Measurements from ENCODE around the gene SGF29.
"Not testable (repeated sequence)": the region's sequence is repeated elsewhere in the genome, so short reads cannot be mapped to it uniquely, and the experiment has no call there.

SGF29 gene

DNA sequence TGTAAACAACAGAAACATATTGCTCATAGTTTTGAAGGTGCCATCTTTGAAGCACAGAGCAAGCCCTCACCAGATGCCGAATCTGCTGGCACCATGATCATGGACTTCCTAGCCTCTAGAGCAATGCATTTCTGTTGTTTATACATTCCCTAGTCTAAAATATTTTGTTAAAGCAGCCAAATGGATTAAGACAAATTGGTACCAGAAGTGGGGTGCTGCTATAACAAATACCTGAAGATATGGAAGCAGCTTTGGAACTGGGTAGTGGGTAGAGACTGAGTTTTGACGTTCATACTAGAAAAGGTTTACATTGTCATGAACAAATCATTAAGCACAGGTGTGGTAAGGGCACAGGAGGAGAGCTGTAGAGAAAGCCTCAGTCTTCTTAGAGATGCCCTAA, 13.6 kb downstream of the SGF29 start:
- DNase-seq = no peak

DNA sequence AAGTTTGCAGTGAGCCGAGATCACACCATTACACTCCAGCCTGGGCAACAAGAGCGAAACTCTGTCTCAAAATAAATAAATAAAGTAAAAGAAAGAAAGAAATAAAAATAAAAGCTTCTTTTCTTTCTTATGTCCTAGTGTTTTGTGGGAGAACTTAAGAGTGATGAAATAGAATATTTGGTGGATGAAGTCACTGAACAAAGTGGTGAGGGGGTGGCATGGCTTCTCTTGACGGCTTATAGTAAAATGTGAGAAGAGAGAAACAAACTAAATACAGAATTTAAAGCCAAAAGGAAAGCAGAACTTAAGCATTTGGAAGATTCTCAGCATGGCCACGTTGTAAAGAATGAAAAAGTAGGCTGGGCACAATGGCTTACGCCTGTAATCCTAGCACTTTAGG, 15.3 kb downstream of the SGF29 start:
- no peak for DNase-seq

DNA sequence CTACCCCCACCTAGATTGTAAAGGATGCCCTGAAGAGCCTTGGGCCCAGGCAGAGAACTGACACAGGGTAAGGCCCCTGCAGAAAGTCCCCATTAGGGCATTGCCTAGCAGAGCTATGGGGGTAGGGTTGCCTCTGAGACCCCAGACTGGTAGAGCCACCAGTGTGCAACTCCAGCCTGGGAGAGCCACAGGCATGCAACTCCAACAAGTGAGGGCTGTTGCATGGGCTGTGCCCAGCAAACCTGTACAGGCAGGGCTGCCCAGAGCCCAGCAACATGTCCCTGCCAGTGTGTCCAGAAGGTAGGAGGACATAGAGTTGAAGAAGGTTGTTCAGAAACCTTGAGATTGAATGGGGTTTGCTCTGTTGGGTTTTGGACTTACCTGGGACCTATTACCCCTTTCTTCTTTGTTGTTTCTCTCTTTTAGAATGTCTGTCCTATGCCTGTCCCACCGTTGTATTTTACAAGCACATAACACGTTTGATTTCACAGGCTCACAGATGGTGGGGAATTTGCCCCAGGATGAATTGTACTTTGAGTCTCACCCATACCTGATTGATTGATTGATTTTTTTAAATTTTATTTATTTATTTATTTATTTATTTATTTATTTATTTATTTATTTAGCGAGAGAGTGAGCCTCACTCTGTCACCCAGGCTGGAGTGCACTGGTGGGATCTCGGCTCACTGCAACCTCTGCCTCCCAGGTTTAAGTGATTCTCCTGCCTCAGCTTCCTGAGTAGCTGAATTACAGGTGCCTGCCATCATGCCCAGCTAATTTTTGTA, 16.4 kb downstream of the SGF29 start:
- no peak for DNase-seq

DNA sequence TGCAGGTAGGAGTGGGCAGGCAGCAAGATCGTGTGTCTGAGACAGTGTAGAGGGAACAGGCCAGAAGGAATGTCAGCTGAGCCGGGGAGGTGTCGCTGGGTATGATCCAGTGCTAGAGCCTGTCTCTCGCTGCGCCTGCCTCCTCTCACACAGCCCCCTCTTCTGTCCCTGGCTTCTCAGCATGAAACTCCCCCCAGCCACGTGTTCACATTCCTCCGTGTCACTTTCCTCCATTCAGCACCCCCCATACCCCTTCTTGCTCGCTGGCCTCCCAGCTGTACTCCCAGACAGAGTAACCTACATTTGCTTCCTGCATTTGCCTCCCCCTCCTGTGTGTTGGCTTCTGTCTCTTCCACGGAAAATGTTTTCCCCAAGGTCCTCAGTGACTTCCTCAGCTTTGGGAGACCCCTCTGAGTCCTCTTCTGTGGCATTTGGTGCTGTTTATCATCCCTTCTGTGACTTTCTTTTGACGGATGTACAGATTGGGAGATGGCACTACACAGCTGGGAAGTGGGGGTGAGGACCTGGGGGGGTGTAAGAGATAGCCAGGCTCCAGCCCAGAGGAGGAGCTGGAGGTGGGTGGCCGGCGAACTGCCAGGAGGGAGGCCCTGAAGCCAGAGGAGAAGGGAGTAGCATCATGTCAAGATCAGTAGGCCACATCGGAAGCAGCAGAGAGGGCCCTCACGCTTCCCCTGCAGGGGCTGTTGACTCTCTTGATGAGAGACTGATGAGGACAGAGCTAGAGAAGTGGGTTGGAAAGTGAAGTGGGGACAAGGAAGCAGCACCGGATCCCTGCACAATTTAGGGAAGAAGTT, 19.2 kb downstream of the SGF29 start:
- no peak for DNase-seq

DNA sequence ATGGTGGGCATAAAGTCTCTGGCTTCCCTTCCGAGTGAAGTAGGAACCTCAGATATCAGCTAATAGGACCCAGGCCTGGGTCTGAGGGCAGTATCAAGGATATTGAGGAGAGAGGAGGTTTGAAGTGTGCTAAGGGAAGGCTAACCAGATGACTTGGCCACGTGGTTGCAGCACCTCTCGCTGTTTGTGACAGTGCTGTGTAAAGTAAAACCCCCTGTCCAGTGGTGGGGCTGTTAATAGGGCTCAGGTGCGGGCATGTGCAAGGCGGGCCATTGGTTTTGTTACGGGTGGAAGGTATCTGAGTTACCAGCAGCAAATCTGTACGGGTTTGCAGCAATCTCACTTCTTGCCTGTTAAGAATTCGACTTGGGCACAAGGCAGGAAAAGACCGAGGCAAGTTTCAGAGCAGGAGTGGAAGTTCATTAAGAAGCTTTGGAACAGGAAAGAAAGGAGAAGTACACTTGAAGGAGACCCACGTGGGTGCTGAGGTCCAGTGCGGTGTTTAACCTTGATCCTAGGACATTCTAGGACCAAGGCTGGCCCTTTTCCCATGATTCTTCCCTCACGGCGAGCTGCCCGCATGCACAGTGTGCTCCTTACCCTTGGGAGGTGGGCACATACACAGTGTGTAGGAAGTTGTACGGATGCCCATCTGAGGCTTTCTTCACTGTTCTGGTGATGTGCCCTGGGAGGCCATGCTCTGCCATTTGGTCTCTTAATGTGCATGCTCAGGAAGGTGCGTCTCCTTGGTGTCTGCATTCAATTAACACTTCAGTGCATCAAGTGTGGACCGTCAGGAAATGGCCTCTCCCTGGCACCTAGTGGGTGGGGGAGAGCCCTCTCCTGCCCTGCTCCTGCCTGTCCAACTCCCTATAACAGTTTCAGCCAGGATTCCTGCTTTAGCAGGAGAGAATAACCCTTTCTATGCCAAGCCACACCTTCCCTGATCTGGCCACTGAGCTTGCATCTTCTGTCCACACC, 20.3 kb downstream of the SGF29 start:
- DNase-seq = peak in 1 of 3 experiments; percentile 3

DNA sequence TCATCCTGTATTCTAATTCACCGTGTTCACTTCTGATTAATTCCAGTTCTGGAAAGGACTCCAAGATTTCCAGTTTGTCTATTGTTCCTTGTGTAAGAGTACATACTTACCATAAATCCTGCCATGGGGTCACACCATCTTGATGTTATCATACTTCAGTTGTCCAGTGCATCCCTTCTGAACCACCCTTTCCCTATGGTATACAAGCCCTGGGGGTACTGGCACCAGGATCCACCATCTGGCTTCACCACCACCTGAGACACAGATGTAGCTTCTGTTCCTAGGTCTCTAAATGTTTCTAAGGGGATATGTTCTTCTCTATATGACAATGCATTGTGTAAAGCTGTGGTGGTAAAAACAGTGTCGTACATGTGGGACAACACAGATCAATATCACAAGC, 21.2 kb downstream of the SGF29 start:
- no peak for DNase-seq

DNA sequence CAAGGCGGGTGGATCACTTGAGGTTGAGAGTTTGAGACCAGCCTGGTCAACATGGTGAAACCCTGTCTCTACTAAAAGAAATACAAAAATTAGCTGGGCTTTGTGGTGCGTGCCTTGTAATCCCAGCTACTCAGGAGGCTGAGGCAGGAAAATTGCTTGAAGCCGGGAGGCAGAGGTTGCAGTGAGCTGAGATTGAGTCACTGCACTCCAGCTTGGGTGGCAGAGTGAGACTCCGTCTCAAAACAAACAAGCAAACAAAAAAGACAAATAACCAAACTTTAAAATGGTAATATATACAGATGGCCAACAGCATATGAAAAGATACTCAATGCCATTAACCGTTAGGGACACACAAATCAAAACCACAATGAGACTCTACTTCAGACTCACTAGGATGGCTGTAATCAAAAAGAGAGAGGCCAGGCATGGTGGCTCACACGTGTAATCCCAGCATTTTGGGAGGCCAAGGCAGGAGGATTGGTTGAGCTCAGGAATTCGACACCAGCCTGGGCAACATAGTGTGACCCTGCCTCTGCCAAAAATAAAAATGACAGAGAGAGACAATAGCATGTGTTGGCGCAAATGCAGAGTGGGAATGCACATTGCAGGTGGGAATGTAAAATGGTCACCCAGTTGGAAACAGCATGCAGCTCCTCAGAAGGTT, 21.9 kb downstream of the SGF29 start:
- DNase-seq = no peak

DNA sequence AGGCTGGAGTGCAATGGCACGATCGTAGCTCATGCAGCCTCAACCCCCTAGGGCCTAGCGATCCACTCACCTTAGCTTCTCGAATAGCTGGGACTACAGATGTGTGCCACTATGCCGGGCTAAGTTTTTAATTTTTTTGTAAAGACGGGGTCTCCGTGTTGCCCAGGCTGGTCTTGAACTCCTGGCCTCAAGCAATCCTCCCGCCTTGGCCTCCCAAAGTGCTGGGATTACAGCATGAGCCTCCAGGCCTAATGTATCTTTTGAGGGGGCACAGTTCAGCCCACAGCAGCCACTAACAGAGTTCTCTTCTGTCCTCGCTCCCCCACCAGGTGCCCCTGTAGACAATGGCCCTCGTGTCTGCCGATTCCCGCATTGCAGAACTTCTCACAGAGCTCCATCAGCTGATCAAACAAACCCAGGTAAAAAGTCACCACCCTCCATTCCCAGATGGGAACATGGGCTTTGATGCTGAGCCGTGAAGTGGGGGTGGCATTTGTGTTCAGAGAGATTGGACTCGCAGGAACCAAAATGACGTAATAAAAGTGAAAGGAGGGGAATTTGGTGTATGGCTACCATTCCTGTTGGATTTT, 27.1 kb downstream of the SGF29 start:
- DNase-seq = no peak

DNA sequence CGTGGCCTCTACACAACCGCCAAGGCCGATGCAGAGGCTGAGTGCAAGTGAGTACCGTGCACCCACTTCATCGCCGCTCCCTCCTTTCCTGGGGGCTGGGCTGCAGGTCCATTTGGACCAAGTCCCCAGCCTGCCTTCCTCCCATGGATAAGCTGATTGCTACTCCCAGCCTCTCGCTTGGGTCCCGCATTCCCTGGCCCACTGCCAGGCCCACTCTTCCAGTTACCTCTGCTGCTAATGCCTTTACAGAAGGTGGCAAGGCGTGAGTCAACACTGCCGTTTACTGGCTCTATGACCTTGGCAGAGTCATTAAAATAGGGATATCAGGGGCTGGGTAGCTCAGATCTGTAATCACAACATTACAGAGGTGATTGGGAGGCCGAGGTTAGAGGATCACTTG, 32.0 kb downstream of the SGF29 start:
- no peak for DNase-seq

DNA sequence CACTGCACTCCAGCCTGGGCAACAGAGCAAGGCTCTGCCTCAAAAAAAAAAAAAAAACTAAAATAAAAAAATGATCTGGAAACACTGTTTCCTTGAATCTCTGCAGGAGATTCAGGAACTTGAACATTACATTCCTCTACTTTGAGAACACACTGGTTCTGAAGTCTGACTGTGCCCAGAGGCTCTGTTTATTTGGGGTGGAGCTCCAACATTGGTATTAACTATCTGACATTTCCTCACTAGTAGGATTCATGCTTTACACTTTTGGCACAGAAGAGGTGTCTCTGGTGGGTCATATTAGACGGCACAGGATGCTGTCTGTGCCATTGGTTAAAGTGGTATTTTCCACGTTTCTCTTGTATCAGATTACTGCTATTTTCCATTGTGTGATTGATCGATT, 32.7 kb downstream of the SGF29 start:
- no peak for DNase-seq

DNA sequence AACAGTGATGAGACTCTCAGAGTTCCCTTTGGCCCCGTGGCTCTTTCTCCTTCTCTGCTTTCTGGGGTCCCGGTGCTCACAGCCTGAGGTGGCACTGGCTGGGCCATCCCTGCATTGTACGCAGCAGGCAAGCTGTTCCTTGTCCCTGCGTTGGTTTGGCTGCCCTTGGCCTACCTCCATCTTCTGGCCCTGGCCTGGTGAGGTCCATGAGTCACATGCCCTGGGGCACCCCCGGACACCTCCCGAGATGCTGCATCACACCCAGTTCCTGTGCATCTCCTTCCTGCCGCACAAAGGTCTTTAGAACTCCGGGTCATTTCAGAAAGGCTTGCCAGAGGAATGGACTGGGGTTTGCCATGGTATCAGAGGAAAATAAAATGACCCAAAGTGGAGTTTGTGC, 33.7 kb downstream of the SGF29 start:
- DNase-seq = no peak

DNA sequence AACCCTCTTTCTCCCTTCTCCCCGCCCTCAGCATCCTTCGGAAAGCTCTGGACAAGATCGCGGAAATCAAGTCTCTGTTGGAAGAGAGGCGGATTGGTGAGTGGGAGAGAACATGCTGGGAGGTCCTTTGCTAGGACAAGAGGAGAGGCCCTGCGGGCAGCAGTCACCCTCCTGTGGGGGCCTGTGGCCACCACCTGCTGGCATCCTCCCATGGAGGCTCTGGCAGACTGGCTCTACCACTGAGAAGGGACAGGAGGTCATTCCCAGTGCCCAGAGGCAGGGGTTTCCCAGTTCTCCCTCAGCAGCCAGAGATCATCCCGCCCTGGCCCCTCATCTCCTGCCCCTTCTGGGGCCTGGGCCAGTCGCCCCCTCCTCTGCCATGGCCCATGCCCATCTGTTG, 35.3 kb downstream of the SGF29 start:
- DNase-seq = no peak

DNA sequence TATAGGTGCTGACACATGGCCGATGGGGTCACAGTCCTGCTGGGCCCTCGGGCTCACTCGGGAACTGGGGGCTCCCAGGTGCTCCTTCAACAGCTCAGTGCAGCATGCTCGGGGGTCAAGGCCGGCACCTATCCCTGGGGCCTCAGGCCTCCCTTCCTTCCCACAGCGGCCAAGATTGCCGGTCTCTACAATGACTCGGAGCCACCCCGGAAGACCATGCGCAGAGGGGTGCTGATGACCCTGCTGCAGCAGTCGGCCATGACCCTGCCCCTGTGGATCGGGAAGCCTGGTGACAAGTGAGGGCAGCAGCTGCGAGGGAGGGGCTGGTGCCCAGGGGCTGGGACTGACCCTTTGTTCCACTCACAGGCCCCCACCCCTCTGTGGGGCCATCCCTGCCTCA, 36.2 kb downstream of the SGF29 start:
- no peak for DNase-seq

DNA sequence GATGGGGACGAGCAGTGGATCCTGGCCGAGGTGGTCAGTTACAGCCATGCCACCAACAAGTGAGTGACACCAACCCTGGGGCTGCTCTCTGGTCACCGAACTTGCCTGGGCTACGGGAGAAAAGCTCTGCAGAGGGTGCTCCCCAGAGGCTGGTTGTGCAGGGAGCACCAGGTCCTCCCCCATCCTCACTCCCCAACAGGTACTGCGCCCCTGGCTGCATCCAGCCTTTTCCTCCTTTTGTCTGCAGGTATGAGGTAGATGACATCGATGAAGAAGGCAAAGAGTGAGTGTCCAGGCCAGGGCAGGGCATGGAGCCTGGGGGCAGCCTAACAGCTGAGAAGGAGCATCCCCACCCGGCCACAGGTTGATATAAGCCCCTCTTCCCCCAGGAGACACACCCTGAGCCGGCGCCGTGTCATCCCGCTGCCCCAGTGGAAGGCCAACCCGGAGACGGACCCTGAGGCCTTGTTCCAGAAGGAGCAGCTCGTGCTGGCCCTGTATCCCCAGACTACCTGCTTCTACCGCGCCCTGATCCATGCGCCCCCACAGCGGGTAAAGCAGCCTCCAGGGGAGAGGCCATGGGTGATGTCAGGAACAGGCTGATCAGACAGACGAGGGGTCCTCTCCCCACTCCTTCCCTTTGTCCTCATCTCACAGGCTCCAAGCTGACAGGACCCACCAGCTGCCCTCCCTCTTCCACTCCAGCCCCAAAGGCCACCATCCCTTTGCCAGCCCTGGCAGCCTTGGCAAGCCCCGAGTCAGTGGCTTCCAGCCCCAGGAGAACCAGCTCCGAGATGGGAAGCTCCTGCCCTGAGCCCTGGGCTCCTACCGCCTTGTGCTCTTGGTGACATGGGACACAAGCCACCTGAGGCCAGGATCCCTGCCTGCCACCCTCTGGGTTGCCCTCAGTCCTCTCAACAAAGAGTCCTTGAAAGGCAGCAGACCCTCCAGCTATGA, 36.9 kb downstream of the SGF29 start:
- DNase-seq = no peak

DNA sequence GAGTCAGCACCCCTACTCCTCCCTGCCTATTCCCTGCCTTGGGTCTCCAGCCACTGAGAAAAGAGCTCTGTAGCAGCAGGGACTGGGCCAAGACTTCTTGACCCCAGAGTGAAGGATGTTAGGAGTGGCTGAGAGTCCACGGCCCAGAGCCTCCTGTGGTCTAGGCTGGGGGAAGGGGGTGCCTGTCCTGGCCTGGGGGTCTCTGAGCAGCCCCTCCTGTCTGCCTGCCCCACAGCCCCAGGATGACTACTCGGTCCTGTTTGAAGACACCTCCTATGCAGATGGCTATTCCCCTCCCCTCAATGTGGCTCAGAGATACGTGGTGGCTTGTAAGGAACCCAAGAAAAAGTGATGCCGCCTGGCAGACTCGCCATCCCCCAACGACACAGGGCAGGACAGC, 37.6 kb downstream of the SGF29 start:
- no peak for DNase-seq

DNA sequence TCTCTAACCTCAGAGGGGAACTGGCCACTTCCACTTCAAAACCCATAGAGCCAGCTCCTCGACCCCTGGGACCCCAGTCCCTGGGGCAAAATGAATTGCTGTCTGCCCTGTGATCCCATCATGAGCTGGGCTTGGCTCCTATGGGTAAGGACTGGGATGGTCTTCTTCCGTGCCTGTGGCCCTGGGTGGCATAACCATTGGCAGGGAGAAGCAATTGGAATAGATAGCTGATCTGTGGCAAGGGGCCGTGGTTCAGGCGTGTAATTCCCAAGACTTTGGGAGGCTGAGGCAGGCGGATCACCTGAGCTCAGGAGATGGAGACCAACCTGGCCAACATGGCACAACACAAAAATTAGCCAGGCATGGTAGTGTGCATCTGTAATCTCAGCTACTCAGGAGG, 38.8 kb downstream of the SGF29 start:
- no peak for DNase-seq

DNA sequence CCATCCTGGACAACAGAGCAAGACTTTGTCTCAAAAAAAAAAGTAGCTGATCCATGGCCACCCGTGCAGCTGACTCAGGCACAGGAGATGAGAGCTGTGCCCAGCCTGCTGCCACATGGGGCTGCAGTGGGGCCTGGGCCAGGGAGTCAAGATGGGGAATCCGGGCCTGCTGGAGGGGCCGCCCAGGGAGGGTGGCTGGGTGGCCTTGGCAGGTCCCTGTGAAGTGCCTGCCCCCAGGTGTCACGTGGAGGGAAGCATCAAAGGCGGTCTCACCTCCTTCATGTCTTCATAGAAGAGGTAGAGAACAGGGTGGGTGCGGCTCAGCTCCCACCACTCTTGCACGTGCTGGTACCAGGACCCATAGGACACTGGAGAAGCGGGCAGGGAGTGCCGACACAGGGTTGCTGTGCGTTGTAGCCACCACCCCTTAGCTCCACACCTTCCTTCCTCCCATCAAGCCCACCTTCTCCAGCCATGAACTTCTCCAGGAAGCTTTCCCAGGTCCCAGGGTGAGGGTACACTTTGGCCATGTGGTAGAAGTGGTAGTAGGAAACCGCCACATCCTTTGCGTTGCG, 39.3 kb downstream of the SGF29 start:
- no peak for DNase-seq

DNA sequence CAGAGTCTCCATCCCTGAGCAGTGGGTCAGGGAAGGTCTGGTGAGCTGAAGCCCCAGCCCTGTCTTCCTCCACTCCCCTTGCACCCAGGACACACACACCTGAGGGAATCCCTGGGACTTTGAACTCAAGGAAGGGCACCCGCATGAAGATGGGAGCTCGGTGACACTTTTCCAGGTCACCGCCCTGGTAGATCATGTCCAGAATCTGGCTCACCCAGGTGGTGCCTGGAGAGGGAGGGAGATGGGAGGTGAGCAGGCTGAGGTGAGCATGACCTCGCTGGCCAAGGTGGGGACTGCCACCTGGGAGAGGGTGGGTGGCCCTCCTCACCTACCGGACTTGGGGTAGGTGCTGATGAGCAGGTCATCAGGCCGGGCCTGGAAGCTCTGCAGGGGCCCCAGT, 41.7 kb downstream of the SGF29 start:
- DNase-seq = not testable (repeated sequence)

DNA sequence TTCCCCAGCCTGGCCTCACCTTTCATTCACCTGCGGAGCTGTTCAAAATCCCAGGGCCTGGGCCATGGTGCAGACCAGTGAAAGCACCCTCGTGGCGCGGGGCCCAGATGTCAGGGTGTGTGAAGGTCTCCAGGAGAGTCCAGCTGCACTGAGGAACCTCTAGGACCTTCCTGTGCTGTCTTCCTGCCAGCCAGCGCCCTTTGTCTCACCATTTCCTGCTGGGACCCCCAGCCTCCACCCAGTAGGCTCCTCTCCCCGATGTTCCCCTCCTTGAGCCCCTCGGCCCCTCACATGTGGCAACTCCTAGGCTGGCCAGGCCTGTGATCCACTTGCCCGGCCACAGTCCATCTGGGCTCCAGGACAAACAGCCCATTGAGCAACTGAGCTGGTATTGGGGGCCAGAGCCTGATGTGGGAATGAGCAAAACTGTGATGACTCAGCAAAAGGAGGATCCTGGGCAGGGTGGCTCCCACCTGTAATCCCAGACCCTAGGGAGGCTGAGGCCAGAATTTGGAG, 42.5 kb downstream of the SGF29 start:
- DNase-seq = no peak

Data from NCI-H1417 (cell line).